Retina (tissue), 1 donor: ENCODE measurements around the gene COX19.
"Not testable (repeated sequence)": the region's sequence is repeated elsewhere in the genome, so short reads cannot be mapped to it uniquely, and the experiment has no call there.

Source experiments
- DNase-seq: peaks from one replicate; pipeline ENCODE4 v3.0.0-alpha.2; 2016

Gene COX19

DNA sequence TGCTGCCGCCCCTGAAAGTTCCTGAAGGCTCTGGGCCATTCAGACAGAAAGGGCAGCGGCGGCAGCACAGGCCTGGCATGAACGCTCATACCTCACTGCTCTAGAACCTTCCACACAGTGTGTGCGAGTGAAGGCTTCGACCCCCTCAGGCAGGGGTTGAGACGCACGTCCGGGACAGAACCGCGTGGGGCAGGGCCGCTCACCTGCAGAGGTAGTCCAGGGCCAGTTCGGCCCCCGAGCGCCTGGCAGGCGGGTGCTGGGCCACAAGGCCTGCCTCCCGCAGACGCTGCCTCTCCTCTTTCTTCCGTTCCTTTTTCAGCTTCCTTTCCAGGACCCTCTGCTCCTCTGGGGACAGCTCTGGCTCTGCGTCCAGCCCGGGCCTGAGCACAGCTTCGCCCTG, 34.4 kb upstream of the COX19 start:
- no peak for DNase-seq

DNA sequence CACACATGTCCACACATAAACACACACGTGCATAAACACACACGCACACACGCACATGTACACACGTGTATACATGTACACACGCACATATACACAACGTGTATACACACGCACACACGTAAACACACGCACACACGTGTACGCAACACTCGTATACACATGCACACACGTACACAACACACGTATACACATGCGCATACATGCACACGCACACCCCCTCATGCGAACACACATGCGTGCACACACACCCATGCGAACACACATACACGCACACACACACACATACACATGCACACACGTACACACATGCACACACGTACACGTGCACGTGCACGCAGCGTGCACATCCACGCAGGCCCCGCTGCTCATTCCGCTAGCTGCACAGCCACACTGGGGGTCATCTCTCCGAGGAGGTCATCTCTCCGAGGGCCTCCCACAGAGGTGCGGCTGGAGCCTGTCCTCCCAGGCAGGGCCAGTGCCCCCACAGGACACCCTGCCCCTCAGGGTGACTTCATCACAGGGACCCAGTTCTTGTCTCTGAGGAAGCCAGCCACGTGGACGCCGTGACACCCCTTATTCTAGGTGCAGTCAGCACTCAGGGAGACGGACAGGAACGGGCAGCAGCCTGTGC, 33.5 kb upstream of the COX19 start:
- DNase-seq, result no peak

GRCh38 chr7:1007901-1008300, 32.6 kb upstream of the COX19 start:
- DNase-seq, result no peak

- DNase-seq, result no peak
Measured at GRCh38 chr7:1005303-1005702, 30.0 kb upstream of the COX19 start.

DNA sequence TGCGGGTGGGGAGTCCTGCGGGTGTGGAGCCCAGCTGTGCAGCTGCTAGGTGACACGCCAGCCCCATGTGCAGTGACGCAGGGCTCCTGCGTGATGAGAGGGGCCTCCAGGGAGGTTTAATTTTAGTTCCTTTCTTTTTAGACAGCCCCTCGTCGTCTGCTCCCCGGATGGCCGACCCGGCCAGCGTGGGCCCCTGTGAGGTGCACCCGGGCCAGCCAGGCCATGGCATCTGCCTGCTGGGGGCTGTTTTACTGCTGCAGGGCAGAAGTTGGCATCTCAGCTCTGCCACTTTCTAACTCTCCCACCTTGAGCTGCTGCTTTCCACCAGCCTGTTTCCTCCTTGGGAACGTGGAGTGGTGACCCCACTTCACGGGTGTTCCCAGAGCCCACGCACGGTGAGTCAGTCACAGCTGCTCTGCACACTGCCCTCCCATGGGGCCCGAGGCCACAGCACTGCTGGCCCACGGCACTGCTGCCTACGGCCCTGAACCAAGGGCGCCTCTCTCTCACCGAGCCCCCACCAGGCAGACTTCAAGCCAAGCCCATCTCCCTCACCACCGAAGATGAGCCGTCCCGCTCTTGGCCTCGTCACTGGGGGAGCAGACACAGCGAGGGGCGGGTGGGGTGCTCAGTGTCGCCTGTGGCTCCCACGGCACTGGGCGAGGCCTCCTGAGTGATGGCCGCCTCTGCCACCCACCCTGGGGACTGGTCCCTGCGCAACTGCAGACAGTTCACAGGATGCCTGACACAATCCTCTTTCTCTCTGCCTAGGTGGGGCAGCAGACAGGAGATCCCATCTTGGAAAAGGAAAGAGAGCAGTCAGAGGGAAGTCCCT, 28.9 kb upstream of the COX19 start:
- no peak for DNase-seq

DNA sequence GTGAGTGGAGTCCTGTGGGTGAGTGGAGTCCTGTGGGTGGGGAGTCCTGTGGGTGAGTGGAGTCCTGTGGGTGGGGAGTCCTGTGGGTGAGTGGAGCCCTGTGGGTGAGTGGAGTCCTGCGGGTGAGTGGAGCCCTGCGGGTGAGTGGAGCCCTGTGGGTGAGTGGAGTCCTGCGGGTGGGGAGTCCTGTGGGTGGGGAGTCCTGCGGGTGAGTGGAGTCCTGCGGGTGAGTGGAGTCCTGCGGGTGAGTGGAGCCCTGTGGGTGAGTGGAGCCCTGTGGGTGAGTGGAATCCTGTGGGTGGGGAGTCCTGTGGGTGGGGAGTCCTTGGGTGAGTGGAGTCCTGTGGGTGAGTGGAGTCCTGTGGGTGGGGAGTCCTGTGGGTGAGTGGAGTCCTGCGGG, 27.1 kb upstream of the COX19 start:
- not testable (repeated sequence) for DNase-seq

DNA sequence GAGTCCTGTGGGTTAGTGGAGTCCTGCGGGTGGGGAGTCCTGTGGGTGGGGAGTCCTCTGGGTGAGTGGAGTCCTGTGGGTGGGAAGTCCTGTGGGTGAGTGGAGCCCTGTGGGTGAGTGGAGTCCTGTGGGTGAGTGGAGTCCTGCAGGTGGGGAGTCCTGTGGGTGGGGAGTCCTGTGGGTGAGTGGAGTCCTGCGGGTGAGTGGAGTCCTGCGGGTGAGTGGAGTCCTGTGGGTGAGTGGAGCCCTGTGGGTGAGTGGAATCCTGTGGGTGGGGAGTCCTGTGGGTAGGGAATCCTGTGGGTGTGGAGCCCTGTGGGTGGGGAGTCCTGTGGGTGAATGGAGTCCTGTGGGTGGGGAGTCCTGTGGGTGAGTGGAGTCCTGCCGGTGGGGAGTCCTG, 26.7 kb upstream of the COX19 start:
- not testable (repeated sequence) for DNase-seq

DNA sequence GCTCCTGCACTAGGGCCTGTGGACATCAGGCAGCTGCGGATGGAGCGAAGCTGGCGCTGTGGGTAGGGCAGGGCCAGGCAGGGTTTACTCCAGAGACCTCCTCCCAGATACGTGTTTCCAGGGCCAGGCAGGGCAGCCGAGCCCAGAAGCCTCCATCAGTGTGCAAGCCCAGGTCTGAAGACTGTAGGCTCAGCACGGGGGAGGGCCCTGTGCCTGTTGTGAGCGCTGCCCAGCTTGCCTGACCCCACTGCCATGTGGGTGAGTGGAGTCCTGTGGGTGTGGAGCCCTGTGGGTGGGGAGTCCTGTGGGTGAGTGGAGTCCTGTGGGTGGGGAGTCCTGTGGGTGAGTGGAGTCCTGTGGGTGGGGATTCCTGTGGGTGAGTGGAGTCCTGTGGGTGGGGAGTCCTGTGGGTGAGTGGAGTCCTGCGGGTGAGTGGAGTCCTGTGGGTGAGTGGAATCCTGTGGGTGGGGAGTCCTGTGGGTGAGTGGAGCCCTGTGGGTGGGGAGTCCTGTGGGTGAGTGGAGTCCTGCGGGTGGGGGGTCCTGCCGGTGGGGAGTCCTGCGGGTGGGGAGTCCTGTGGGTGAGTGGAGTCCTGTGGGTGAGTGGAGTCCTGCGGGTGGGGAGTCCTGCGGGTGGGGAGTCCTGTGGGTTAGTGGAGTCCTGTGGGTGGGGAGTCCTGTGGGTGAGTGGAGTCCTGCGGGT, 25.9 kb upstream of the COX19 start:
- peak; percentile 55 for DNase-seq

GRCh38 chr7:999941-1000935, 24.9 kb upstream of the COX19 start:
- no peak for DNase-seq

GRCh38 chr7:999149-999879, 24.0 kb upstream of the COX19 start:
- DNase-seq, result no peak

DNA sequence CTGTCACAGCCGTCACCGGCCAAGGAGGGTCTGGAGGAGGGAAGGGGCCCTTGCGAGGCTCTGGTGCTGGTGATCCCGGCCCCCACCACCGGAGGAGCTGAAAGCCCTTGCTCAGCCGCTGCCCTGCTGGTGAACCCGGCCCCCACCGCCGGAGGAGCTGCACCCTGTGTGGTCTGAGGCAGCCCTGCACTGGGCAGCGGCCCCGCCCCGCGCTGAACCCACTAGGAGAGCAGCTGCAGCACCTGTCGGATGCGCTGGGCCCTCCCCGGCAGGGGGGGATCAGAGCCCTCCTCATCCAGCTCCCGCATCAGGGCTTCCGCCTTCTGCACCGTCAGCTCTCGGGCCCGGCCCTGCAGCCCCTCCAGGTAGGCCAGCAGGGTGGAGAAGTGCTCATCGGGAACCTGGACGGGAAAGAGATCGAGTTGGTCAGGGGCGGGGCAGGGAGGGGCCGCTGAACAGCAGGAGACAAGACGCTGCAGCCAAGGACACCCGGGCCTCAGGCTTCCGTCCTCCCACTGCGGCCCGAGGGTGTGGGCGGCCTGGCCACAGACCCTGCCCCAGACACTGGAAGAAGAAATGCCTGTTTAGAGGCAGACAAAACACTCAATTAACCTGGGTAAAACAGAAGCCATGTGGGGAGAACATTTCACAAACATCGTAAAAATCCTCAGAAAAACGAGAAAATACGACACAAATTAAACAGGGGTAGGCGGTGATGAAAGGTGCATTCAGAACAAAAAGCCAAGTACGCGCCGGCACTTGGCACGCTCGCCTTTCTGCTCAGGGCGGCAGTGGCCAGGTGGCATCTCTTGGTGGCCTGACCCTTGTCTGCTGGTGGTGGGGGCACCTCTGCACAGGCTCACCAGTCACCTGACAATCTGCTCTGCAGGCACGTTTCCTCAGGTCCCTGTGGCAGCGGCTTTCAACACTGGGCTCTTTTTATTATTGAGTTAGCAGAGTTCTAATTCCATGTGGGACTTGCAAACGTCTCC, 22.4 kb upstream of the COX19 start:
- DNase-seq, result peak; percentile 70

DNA sequence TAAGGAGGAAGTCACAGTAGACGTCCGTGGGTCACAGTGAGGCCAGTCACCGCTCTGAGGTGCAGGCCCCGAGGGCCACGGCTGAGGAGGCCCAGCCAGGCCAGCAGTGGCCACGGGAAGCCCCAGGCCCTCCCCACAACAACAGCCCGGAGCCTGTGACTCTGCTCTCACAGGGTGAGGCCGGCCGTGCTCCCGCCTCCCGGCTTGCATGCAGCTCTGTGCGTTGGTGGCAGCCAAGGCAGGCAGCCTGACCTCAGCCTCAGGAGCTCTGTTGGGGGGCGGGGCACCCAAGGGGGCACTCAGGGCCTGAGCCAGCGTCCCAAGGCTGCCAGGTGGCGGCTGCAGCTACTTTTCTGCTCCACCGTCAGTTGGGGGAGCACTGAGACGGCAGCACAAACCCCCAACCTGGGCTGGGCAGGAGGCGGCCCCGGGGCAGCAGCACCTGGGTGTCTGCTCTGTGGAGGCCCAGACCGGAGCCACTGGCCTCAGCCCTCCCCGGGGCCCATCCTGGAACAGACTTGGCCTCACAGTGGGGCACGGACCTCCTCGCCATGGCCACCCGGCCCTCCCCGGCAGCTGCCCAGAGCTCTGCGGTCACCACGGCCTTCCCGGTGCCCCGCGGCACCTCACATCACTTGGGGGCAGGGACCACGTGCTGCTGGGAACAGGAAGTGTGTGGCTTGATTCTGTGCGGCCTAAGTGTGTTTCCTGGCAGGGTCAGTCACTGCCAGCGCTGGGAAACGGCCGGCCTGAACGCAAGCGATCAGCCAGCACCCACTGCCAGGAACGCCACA, 20.9 kb upstream of the COX19 start:
- no peak for DNase-seq

DNA sequence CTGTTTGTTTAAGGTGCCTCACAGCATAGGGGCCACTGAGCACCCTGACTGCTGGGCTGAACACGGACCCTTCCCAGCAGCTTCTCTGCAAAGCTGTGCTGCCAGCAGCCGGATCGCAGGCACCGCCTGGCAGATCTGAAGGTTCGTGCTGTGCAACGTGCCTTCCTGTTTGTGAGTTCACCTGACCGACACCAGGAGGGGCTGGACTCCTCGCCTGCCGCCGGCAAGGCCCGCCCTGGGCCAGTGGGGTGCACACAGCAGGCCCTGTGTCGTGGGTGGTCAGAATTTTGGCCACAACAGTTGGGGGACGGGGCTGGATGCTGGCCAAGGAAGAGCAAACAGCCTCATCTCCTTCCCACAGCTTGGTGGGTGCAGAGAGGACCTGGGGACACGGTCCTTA, 20.2 kb upstream of the COX19 start:
- no peak for DNase-seq

DNA sequence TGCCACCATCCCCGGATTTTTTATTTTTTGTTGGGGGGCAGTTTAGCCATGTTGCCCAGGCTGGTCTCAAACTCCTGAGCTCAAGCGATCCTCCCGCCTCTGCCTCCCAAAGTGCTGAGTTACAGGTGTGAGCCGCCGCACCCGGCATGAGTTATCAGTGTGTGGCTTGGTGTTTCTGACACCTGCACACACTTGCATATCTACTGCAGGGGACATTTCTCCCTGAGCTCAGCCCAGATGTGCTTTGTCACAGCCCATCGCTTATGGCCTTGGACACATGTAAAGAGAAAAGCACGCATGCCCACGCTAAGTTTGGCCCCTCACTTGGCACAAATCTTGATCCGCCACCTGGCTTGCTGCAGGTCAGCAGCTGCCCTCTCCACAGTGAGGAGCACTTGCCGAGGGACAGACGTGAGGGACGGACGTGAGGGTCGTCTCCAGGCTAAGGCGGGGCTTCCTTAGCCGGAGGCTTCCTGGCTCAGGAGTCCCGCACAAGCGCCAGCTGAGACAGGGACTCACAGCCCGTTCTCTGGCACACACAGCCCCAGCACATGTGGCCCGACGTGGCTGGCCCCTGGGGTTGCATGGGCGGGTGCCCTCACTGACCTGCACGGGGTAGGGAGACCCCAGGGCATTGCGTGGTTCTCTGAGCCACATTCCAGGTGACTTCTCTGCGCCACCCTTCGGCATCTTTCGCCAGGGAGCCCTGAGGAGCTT, 19.4 kb upstream of the COX19 start:
- DNase-seq, result no peak

DNA sequence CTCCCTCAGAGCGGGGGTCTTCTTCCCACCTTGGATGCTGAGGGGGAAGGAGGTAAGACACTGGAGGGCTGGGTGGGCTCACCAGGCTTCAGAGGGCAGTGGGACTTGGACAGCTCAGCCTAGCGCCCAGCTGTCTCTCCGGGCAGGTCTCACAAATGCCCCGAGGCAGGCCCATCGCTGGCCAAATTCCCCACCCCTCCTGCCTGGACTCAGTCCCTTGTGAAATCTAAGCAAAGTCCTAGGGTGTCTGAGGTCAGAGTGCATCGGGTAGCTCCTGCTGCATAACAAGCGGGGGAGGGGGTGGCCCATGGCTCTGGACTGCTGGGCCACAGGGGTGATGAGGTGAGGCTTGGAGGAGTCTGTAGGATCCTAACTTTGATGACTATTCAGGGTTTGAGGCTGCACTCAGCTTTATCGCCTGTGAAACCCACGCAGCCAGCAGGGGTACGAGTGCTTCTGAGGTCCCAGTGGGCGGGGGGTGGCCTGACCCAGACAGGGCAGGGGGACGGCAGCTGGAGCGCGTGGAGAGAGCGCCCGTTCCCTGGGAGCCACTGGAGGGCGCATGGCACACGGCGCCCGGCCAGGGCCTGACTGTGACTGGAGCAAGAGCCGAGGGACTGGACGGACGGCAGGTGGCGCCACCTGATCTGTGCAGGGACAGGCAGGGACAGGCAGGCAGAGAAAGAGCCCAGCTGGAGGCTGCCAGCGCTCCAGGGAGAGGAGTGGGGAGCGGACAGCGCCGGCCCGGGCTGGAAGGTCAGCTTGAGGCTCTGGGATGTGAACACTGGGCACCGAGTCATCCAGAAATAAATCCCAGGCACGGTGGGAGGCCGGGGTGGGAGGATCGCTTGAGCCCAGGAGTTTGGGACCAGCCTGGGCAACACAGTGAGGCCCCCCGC, 17.6 kb upstream of the COX19 start:
- peak; percentile 96 for DNase-seq

GRCh38 chr7:991729-992656, 16.6 kb upstream of the COX19 start:
- DNase-seq, result no peak
